Measurements from ENCODE around the gene CCDC8.
"Not testable (repeated sequence)": the region's sequence is repeated elsewhere in the genome, so short reads cannot be mapped to it uniquely, and the experiment has no call there.

The CCDC8 gene

GRCh38 chr19:46410205-46411087 is 2.9 kb downstream of the CCDC8 start:
- FAIRE-seq: no peak
- no peak for TF ChIP-seq POLR2AphosphoS5 (IDR thresholded peaks at IDR 0.05; ENCODE audit: low read depth, low read length)
- no peak for TF ChIP-seq POLR2A (IDR thresholded peaks at IDR 0.05; ENCODE audit: low read depth, low read length)
- TF ChIP-seq TAF1 (IDR thresholded peaks at IDR 0.05; ENCODE audit: borderline replicate concordance, low read depth, low read length): no peak

GRCh38 chr19:46409191-46409590 is 4.2 kb downstream of the CCDC8 start:
- FAIRE-seq (no peak), DNase-seq (ENCODE audit: insufficient read length) (no peak)
- TF ChIP-seq POLR2A (IDR thresholded peaks at IDR 0.05; ENCODE audit: low read depth, low read length) (no peak), POLR2AphosphoS5 (IDR thresholded peaks at IDR 0.05; ENCODE audit: low read depth, low read length) (no peak), TAF1 (IDR thresholded peaks at IDR 0.05; ENCODE audit: borderline replicate concordance, low read depth, low read length) (no peak)

More at GRCh38 chr19:46410205-46411087, 2.9 kb downstream of the CCDC8 start:
- DNase-seq (ENCODE audit: insufficient read length): no peak

- FAIRE-seq: no peak
- DNase-seq (ENCODE audit: insufficient read length): no peak
- TF ChIP-seq POLR2AphosphoS5 (IDR thresholded peaks at IDR 0.05; ENCODE audit: low read depth, low read length) (no peak), POLR2A (IDR thresholded peaks at IDR 0.05; ENCODE audit: low read depth, low read length) (no peak), TAF1 (IDR thresholded peaks at IDR 0.05; ENCODE audit: borderline replicate concordance, low read depth, low read length) (no peak)
Measured at GRCh38 chr19:46408664-46409039, 4.7 kb downstream of the CCDC8 start.

DNA sequence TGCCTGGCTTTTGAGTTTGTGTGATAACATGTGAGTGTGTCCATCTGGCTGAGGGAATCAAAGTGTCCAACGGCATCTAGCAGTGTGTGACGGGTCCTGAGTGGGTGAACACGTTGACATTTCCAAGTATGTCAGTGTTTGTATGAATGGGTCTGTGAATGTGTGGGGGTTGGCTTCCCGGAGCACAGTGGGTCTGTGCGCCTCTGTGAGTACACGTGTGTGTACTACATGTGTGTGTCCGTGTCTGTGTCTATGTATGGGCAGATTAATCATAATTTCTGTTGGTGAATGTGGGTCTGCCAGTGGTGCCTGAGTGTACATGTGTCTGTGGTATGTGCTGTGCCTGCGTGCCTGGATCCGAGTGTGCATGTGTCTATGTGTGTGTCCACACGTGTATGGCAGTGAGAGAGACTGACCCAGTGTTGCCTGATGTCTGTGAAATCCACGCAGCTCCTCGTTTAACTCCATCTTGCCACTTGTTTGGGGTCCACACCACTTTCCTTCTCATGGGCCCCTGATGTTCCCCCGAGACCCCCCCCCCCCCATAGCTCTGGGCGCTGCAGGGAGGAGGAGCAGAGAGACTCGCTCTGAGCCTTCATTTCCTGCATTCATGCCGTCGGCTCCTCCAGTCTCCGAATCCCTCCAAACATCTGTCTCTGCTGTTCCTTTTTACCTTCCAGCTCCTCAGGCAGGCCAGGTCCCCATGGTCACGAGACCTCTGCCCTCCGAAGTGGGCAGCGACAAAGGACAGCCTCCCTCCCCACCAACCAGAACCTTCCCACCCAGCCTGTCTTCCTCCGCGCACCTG is 5.3 kb downstream of the CCDC8 start:
- TF ChIP-seq TAF1 (IDR thresholded peaks at IDR 0.05; ENCODE audit: borderline replicate concordance, low read depth, low read length) (no peak), POLR2A (IDR thresholded peaks at IDR 0.05; ENCODE audit: low read depth, low read length) (no peak), POLR2AphosphoS5 (IDR thresholded peaks at IDR 0.05; ENCODE audit: low read depth, low read length) (no peak)
- DNase-seq (ENCODE audit: insufficient read length) (no peak), FAIRE-seq (no peak)

DNA sequence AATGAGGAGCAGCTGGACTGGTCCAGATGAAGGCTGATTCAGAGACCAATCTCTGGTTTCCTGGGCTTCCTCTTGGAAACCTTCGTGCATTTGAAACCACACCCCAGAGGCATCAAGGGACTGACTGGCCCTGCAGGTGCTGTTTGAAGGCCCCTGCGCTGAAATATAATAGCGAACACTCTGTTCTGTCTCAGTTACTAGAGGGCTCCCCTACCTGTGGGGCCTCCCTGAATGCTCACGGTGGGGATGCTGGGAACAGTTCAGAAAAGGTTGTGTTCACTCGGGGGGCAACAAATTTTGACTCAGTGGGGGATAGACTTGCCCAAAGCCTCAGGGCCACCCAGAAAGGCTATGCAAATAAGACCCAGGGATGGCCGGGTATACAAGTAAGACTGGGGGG is 6.4 kb downstream of the CCDC8 start:
- TF ChIP-seq POLR2A (IDR thresholded peaks at IDR 0.05; ENCODE audit: low read depth, low read length) (no peak), POLR2AphosphoS5 (IDR thresholded peaks at IDR 0.05; ENCODE audit: low read depth, low read length) (no peak), TAF1 (IDR thresholded peaks at IDR 0.05; ENCODE audit: borderline replicate concordance, low read depth, low read length) (no peak)
- FAIRE-seq (no peak), DNase-seq (ENCODE audit: insufficient read length) (no peak)

- no peak for DNase-seq (ENCODE audit: insufficient read length)
- no peak for TF ChIP-seq POLR2AphosphoS5 (IDR thresholded peaks at IDR 0.05; ENCODE audit: low read depth, low read length)
- TF ChIP-seq TAF1 (IDR thresholded peaks at IDR 0.05; ENCODE audit: borderline replicate concordance, low read depth, low read length): no peak
- TF ChIP-seq POLR2A (IDR thresholded peaks at IDR 0.05; ENCODE audit: low read depth, low read length): no peak
- no peak for FAIRE-seq
Measured at GRCh38 chr19:46404753-46405468, 8.5 kb downstream of the CCDC8 start.

GRCh38 chr19:46404055-46404752 is 9.2 kb downstream of the CCDC8 start:
- TF ChIP-seq POLR2AphosphoS5 (IDR thresholded peaks at IDR 0.05; ENCODE audit: low read depth, low read length) (no peak), POLR2A (IDR thresholded peaks at IDR 0.05; ENCODE audit: low read depth, low read length) (no peak), TAF1 (IDR thresholded peaks at IDR 0.05; ENCODE audit: borderline replicate concordance, low read depth, low read length) (no peak)
- DNase-seq (ENCODE audit: insufficient read length) (no peak), FAIRE-seq (no peak)

DNA sequence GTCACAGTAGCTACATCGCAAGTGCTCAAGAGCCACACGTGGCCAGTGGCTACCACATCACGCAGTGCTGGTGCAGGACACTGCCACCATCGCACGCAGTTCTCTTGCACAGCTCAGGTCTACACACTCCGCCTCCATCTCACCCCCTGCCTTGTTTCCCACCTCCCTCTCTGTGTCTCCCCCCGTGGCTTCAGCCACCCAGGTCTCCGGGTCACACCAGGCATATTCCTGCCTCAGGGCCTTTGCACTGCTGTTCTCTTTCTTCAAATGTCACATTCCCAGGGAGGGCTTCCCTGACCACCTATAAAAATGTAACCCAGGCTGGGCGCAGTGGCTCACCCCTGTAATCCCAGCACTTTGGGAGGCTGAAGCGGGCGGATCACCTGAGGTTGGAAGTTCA is 10.6 kb downstream of the CCDC8 start:
- TF ChIP-seq TAF1 (IDR thresholded peaks at IDR 0.05; ENCODE audit: borderline replicate concordance, low read depth, low read length): no peak
- TF ChIP-seq POLR2A (IDR thresholded peaks at IDR 0.05; ENCODE audit: low read depth, low read length): no peak
- TF ChIP-seq POLR2AphosphoS5 (IDR thresholded peaks at IDR 0.05; ENCODE audit: low read depth, low read length): no peak
- FAIRE-seq: no peak
- DNase-seq (ENCODE audit: insufficient read length): no peak

- DNase-seq (ENCODE audit: insufficient read length); FAIRE-seq: not testable (repeated sequence)
Measured at GRCh38 chr19:46397801-46398479, 15.4 kb downstream of the CCDC8 start.

- TF ChIP-seq POLR2AphosphoS5 (IDR thresholded peaks at IDR 0.05; ENCODE audit: low read depth, low read length) (no peak), TAF1 (IDR thresholded peaks at IDR 0.05; ENCODE audit: borderline replicate concordance, low read depth, low read length) (no peak), POLR2A (IDR thresholded peaks at IDR 0.05; ENCODE audit: low read depth, low read length) (no peak)
- FAIRE-seq: no peak
- no peak for DNase-seq (ENCODE audit: insufficient read length)
Measured at GRCh38 chr19:46394402-46394797, 19.0 kb downstream of the CCDC8 start.

All from GM12892 (cell line).